GM21717 (cell line): Measurements from ENCODE around the gene P2RX2.

Experiments used
- ATAC-seq: cut with Tn5 transposase; IDR thresholded peaks from one replicate; pipeline ENCODE4 v1.9.1; 2021; ENCODE audit warnings: mild to moderate bottlenecking, moderate library complexity; ENCODE audit not compliant: unreplicated experiment

The P2RX2 gene

DNA sequence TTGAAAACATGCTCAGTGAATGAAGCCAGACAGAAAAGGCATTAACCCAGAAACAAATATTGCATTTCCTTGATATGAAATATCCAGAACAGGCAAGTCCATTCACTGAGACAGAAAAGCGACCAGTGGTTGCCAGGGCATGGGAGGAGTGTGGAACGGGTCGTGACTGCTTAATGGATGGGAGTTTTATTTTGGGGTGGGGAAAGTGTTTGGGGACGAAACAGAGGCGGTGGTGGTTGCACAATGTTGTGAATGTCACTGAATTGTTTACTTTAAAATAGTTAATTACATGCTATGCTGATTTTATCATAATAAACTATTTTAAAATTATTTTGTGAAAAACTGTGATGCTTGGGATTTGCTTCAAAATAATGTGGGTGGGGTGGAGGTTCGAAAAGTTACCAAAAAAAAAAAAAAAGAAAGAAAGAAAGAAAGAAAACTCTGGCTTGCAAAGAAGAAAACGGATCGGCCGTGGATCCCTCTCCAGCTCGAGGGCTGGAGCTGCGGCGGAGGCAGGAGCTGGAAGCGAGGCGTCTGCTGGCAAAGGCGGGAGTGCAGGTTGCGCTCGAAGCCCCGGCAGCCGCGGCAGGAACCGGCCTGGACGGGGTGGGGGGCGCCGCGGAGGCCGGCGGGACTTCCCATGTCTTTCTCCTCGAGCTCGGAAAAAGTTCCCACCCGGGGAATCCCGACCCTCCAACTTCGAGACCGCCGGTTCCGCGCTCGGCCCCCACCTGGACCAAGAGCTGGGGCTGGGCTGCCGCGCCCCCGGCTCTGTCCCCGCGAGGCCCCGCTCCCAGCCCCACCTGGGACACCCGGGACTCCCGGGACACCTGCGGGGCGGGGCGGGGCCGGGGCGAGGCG, 524 bp upstream of the P2RX2 start:
- ATAC-seq, result no peak

DNA sequence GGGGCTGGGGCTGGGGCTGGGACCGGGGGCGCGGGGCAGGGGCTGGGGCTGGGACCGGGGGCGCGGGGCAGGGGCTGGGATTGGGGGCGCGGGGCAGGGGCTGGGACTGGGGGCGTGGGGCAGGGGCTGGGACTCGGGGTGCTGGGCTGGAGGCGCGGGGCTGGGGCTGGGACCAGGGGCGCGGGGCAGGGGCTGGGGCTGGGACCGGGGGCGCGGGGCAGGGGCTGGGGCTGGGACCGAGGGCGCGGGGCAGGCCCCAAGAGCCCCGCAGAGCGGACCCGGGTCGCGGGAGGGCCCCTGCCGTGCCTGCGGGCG, 452 bp downstream of the P2RX2 start:
- ATAC-seq, result no peak

DNA sequence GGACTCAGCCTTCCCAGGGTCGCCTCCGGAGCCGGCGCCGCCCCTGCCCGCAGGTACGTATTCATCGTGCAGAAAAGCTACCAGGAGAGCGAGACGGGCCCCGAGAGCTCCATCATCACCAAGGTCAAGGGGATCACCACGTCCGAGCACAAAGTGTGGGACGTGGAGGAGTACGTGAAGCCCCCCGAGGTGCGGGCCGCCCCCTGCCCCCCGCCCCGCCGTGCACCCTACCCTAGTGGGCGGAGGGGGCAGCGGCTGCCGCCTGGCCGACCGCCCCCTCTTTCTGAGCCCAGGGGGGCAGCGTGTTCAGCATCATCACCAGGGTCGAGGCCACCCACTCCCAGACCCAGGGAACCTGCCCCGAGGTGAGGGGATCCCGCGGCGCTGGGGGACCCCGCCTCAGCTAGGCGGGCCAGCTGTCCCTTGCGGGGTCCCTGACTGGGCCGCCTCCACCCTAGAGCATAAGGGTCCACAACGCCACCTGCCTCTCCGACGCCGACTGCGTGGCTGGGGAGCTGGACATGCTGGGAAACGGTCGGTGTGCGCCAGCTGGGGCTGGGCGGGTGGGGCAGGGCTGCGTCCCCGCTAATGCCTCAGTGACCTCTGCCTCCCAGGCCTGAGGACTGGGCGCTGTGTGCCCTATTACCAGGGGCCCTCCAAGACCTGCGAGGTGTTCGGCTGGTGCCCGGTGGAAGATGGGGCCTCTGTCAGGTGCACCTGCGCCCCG, 973 bp downstream of the P2RX2 start:
- ATAC-seq, result no peak

DNA sequence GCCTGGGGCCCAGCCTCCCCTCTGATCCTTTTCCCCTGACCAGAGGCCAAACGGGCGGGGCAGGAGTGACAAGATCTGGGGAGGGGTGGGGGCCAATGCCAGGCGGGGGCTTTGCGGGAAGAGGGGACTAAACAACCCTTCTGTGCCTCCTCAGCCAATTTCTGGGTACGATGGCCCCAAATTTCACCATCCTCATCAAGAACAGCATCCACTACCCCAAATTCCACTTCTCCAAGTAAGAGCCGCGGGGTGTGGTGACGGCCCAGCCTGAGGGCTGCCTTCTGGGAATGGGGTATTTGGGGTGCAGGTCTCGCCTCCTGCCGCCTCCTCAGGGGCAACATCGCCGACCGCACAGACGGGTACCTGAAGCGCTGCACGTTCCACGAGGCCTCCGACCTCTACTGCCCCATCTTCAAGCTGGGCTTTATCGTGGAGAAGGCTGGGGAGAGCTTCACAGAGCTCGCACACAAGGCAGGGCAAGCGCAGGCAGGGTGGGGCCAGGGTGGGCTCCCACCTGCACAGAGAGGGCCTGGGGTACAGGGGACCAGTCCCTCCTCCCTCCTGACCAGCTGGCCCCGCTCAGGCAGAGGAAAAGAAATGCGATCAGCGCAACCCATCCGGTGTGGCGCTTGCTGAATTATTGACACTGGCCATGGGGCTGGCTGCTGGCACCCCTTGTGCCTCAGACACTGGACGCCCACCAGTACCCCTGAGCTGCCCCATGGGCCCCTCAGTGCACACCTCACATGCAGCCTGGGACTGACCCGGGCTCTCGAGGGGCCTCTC, 1.7 kb downstream of the P2RX2 start:
- no peak for ATAC-seq

DNA sequence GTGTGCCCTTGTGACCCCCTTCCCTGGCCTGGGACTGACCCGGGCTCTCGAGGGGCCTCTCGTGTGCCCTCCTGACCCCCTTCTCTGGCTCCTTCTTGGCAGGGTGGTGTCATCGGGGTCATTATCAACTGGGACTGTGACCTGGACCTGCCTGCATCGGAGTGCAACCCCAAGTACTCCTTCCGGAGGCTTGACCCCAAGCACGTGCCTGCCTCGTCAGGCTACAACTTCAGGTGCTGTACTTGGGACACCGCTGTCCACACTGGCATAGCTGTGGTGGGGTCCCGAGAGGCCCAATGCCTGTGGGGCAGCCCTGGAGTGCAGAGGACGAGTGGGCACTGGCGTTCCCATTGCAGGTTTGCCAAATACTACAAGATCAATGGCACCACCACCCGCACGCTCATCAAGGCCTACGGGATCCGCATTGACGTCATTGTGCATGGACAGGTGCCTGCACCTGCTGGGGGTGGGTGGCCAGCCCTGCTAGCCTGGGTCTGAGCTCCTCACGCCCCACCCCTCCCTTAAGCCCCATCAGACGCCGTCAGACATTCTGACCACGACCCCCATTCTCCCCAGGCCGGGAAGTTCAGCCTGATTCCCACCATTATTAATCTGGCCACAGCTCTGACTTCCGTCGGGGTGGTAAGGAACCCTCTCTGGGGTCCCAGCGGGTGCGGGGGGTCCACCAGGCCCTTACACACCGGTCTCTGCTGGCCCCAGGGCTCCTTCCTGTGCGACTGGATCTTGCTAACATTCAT, 2.5 kb downstream of the P2RX2 start:
- ATAC-seq, result no peak

DNA sequence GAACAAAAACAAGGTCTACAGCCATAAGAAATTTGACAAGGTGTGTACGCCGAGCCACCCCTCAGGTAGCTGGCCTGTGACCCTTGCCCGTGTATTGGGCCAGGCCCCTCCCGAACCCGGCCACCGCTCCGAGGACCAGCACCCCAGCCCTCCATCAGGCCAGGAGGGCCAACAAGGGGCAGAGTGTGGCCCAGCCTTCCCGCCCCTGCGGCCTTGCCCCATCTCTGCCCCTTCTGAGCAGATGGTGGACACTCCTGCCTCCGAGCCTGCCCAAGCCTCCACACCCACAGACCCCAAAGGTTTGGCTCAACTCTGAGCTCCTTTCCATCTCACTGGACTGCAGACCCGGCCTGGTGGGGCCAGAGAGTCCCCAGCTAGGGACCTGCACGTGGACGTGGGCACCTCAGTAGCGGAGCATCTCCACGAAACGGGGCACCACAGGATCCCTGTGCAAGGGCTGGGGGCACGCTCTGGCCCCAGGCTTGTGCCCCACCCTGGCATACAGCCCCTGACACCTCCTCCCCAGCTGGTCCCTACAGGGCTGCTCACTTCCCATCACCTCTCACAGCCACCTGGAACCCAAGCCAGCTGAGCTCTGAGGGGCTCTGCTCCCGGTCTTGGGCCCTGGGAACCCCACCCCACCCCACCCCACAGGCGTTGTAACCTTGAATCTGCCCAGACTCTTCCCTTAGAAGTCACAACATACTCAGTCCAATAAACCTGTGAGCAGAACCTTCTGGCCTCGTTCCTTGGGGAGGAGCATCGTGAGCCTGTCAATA, 3.3 kb downstream of the P2RX2 start:
- ATAC-seq, result no peak

DNA sequence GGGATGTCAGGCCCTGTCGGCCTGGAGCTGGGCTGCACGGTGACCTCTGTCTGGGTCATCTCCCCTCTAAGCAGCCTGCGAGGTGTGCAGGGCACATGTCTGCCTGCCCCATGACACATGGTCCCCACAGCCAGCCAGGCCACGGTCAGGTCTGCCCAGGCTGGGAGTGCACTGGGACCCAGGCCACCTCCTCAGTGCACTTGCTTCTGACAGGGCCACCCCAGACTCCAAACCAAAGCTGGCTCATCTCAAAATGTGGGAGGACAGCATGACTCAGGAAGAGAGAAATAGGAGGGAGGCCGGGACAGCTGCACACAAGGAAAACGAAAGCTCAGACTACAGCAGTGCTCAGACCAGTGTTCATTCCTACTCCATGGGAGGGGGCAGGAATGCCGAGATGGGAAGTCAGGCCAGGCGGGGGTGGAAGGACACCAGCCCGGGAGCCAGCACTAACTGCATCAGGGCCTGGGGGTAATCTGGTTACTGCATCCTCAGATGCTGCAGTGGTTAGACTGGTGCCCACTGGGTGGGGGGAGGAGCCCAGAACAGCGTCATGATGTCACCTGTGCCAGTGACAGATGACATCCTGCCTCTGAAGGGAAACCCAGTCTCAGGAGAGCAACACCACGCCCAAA, 4.0 kb downstream of the P2RX2 start:
- ATAC-seq, result no peak

DNA sequence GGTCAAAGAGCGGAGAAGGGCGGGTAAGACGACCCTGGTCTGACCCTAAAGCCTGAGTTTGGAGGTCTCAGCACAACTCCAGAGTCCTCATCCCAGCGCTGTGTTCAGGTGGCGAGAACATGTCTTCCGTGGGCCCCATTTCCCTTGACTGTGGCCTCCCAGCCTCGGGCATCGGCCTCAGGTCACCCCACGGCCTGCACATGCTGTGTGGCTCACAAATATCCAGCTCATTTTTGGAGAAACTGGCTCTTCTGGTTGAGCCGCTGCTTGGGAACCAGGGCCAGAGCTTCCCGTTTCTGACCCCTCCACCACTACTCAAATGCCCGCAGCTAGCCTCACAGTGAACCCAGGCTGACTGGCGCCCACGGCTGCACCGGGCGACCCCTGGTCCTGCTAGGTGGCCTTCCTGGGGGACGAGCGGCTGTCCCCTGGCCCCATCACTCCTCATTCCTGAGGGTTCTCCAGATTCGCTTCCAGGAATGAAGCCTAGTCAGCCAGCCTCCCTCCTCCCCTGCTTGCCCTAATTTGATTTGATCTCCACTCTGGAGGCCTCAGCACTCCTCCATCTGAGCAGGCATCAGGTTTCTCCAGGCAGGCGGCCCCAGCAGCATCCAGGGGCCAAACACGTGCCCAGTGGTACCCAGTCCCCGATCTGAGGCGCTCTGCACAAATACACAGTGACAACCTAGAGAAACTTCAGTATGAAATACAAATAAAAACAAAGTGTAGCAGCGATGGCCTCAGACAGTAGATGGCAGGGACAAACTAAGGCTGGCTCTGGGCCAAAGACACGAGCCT, 4.7 kb downstream of the P2RX2 start:
- ATAC-seq, result no peak

DNA sequence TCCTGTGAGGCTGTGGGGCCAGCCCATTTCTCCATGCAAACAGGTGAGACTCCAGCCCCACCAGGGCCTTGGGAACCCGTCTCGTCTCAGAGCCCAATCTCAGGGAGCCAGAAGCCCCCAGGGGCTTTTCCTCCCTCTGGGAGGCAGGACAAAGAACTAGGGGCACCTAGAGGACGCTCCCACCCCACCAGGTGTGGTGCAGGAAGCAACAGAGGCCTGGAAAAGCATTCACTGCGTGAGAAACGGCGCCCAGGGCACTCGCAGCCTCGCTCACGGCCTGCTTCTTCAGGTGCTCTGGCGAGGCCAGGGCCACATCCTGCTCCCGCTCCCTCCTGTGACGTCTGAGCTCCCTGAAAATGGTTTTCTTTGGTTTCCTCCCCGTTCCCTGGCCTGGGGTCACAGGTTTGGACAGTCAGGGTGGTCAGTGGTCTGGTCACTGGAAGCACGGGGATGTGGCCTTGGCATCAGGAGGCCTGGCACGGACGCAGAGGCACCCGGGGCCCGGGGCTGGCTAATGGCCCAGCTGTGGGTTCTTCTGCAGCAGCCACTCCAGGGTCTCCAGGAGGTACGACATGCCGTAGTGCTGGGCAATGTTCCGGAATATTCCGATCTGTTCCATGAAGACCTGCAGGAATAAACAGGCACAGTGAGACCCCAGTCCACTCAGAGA, 5.7 kb downstream of the P2RX2 start:
- no peak for ATAC-seq

DNA sequence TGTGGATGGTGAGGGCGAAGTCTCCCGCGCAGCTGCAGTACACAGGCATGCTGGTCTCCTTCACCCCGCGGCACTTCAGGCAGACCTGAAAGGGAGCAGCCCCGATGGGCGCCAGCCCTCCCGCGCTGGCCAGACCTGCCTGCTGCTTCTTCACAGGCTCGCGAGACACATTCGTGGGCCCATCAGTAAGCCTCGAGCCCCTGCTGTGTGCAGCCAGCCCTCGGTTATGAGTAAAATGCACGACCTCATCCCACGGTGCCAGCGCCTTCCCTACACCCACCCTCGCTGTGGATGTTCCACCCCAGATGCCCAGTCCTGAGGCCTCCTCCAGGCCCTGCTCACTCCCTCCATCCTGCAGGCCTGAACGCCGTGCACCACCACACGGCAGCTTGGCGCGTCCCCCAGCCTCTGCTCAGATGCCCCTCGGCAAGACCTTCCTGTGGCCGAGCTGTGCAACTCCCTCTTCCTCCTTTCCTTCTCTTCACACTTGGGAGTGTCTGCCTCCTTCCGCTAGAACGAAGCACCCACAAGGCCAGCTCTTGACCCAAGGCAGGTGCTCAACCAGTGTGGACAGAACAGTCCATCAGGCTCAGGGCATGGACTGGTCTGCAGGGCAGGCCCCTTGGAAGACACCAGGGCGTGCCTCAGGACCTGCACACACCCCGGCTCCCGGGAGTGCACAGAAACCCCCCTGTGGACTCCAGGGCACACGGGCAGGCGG, 6.5 kb downstream of the P2RX2 start:
- ATAC-seq, result no peak

DNA sequence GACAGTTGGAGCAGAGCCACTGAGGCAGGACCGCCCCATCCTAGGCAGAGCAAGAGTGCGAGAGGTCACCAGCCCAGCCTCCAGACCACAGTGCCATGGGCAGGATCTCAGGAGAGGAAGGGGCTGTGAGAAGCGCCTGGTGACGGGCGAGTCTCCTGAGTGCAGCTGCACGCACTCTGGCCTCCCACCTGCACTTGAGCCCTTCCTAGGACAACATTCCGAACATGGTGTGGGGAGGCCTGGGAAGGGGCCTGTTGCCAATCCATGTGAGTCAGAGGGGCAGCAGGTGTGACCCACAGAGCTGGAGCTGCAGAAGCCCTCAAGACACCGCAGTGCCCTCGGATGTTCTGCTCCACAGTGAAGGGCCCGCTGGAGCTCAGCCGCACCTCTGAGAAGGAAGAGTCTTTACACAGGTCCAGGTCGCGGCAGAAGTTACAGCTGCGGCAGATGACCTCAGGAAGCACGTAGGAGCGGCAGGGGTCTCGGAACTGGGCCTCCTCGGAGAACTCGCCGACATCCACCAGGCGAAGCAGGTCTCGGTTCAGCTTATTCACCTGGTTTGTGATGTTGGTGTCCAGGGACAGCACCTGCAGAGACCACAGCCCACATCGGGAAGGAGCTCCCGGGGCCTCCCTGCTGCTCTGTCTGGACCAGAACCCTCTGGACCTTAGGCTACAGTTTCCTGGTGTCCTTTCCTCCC, 7.3 kb downstream of the P2RX2 start:
- no peak for ATAC-seq

DNA sequence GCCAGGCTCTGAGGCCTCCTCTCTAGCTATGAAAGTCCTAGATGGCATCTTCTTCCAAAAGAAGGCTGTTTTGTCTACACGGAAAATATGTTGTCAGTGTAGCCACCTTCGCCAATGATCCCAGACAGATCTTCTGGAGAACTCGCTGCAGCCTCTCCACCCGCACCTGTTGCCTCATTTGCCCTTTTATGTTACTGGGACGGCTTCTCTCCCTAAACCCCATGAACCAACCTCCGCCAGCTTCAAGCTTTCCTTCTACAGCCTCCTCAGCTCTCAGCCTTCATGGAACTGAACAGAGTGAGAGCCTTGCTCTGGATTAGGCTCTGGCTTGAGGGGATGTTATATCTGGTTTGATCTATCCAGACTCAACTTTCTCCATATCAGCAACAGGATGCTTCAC, 10.8 kb downstream of the P2RX2 start:
- no peak for ATAC-seq

DNA sequence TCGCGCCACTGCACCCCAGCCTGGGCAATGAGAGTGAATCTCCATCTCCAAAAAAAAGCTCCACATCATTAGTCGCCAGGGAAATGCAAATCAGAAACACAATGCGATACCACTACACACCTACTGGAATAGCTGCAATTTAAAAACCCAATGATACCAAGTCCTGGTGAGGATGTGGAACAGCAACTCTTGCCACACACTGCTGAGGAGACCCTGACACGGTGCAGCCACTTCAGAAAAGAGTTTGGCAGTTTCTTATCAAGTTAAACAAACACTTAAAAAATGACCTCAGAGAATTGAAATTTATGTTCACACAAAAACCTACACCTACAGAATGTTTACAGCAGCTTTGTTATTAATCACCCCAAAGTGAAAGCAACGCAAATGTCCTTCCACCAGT, 12.1 kb downstream of the P2RX2 start:
- ATAC-seq, result no peak

DNA sequence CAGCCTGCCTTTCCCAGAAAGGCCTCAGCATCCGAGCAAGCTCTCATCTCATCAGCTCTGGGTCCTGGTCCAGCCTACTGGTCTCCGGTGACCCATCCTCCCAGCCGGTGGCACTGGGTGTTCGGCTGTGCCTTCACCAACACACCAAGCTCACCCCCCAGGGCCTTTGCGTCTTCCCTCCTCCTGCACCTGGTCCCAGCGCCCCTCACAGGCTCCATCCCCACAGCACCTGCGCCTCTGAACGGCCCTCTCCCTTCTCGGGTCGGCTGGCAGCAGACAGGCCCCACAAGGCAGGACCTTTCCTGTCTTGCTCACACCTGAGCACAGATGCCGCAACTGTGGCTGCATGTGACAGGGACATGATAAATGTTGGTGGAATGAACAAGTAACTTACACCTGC, 13.1 kb downstream of the P2RX2 start:
- ATAC-seq, result no peak

DNA sequence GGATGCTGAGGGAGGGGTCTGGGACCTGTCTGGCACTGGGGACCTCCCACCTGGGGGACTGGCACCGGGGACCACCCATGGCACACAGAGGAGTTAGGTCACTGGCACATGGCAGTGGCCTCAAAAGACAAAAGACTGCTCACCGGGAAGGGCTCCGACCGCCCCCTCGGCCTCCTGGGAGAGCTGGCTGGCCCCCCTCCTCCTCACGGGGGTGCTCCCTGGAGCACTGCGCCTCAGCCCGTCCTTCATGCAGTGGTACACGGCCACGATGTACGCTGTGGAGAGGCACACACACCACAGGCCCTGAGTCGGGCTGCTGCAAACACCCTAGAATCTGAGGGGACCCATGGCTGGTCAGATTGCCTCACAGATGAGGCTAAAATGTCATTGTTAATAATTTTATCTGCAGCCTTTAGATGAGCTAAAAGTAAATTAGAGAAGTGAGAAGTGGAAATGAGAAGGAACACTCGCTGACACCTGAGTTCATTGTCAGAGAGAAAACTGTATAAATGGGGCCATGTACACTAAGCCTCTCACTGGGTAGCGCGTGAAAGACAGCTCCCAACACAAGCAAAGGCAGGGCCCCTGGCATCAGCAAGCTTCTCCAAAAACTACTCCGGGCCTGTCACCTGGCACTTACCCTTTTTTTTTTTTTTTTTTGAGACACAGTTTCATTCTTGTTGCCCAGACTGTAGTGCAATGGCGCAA, 14.1 kb downstream of the P2RX2 start:
- ATAC-seq, result no peak

DNA sequence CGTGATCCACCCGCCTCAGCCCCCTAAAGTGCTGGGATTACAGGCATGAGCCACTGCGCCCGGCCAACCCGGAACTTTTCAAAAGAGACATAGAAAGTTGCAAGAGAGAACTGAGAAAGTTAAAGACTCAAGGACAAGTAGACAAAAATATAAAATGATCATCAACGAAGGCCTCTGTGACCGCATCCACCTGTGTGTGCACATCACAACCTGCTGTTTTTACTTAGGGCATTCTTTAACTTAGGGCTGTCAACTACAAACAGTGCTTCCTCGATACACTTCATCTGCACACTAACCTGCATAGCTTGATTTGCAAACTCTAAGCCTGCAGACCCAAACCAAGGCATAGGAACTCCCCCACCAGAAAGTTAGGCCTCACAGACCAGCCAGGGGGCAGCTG, 14.8 kb downstream of the P2RX2 start:
- ATAC-seq, result no peak

DNA sequence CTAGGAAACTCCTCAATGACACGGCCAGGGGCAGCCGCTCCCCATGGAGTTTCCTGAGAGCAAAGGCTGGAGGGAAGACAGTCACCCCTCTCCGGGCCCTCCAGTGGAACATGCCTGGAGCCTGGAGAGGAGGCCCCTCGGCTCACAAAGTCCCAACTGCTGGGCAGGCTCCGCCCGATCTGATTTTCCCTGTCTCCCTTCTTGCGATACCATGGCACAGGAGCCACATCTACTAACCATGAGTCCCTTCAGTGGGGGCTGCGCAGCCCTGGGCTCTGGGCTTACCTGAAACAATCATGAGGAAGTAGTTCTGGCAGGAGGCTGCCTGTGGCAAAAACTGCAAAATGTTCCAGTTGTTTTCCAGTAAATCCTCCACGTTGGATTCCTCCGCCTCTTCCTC, 15.3 kb downstream of the P2RX2 start:
- no peak for ATAC-seq
